Measurements from ENCODE around the gene PPP3CA.
"Not testable (repeated sequence)": the region's sequence is repeated elsewhere in the genome, so short reads cannot be mapped to it uniquely, and the experiment has no call there.

The PPP3CA gene

DNA sequence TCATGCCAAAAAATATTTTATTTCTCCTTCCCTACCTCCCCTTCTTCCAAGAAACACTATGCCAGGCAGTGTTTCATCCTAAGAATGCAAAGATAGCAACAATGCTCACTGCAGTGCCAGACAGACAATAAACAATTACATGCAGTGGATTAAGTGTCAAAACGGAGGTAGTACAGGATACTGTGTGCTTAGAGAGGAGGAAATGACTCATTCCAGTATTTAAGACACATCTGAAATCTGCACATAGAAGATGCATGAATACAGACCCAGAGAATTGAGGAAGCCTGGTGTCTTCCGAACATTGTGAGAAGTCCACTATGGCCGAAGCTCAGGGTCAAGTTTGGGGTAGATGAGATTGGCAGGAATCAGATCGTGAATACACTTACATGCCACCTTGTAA is 326.4 kb downstream of the PPP3CA start:
- DNase-seq (ENCODE audit: low read depth in 2 of 3, low spot score in 2 of 3): no peak

DNA sequence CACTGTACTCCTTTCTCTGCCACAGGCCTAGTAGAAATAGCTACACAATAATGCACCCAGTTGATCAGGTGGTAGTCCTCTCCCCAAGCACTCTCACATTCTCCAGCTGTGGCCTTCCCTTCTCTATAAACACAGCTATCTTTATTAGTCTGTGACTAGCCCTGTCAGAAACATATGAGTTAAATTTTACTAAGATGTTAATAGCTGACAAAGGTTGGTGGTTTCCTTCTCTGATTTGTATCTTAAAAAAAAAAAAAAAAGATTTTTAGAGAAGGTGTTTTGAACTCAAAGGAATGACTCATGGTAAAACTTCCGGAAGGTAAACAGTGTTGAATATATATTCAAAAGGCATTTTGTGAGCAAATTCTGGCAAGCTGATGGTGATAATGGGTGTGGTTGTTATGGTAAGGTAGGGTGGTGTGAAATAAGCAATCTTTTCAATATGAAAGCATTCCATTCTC is 327.4 kb downstream of the PPP3CA start:
- no peak for DNase-seq (ENCODE audit: low read depth in 2 of 3, low spot score in 2 of 3)

DNA sequence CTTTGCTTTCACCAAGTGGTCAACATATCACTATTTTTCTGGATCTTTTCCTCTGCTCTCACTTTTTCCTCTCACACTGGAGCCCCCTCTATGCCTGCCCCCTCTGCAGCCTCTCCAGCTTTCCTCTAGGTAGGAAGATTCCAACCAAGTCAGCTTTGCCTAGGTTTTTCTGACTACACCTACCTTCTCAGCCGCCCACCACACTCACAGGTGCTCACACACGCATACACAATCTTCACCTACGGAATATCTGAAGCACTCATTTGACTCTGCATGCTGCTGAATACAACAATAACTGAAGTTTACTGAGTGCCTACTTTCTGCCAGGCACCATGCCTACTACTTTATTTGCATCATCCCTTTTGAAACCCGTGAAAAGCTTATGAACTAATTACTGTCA is 328.0 kb downstream of the PPP3CA start:
- DNase-seq (ENCODE audit: low read depth in 2 of 3, low spot score in 2 of 3): no peak

DNA sequence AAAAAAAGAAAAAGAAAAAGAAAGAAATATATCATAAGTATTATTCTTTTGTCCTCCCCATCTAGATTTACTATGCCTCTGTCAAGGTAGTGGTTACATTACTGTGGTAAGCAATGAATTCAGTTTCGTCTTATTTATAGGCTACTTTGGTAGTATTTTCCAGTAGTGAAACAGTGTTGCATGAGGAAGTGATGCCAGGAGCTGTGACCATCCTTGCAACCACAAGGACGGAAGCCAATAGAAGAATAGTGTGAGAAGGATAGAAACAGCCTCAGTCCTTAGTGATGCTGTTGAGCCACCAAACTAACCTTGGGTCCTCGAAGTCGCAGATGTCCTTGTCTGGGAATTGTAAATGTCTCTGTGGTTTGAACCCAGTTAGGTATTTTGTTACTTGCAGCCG is 328.5 kb downstream of the PPP3CA start:
- DNase-seq (ENCODE audit: low read depth in 2 of 3, low spot score in 2 of 3): no peak

DNA sequence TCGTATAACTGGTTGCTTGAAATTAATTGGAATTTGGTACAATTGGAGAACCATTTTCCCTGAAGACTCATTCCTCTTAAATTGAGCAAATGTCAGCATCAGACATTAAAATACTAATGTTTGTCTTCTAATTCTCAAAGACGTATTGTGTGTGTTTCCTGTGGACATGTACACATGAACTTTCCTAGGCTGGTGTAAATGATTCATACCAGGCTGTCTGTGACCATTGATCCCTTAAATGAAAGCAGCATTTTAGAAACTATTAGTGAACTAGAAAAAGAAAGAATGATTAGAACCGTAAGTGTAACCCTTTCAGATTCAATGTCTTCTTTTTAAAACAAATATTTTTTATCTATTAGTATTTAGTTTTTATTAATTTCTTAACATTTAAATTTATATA is 332.9 kb downstream of the PPP3CA start:
- no peak for DNase-seq (ENCODE audit: low read depth in 2 of 3, low spot score in 2 of 3)

DNA sequence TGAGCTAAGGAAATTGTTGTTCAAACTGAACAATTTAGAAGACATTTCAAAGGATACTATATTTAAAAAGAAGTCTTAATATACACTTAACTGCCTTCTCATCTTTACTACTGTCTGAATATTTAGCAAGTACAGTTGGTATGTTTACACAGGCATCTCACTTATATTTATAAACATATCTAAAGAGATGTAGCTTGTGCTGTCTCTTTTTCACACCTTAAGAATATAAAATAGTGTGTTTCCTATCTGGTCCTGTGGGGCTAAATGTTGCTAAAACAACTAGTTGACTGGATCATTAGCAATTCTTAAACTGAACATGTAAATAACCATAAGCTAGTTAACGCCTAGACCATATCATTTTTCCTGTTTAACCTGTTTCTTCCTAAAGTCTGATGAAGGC is 336.3 kb downstream of the PPP3CA start:
- no peak for DNase-seq (ENCODE audit: low read depth in 2 of 3, low spot score in 2 of 3)

DNA sequence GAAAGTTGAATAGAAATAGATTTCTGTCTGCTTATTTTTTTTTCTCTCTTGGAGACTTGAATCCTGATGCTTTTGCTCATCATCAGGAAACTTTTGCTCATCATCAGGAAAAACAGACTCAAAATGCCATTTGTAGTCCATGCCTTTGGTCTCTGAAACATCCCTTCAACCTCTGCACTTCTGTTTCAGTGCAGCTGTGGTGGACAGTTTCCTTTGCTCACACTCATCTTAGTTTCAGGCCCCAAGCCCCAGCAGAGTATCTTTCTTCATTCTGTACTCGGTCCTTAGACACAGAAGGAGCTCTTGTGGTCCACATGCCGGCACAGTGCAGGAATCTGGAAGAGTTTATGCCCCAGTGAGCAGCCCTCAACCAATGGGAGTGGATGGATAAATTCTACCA is 337.9 kb downstream of the PPP3CA start:
- no peak for DNase-seq (ENCODE audit: low read depth in 2 of 3, low spot score in 2 of 3)

DNA sequence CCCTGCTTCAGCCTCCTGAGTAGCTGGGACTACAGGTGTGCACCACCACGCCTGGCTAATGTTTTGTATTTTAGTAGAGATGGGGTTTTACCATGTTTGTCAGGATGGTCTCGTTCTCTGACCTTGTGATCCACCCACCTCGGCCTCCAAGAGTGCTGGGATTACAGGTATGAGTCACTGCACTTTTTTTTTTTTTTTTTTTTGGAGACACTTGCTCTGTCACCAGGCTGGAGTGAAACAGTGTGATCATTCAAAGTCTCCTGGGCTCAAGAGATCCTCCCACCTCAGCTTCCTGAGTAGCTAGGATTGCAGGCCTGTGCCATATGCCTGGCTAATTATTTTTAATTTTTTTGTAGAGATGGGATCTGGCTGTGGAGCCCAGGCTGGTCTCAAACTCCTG is 338.8 kb downstream of the PPP3CA start:
- no peak for DNase-seq (ENCODE audit: low read depth in 2 of 3, low spot score in 2 of 3)

DNA sequence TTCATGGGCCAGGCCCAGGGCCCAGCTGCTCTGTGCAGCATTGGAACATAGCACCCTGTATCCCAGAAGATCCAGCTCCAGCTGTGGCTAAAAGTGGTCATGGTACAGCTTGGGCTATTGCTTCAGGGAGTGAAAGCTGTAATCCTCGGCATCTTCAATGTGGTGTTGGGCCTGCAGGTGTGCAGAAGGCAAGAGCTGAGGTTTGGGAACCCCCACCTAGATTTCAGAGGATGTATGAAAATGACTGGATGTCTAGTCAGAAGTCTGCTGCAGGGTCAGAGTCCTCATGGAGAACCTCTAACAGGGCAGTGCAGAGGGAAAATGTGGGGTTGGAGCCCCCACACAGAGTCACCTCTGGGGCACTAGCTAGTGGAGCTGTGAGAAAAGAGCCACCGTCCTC is 341.7 kb downstream of the PPP3CA start:
- DNase-seq (ENCODE audit: low read depth in 2 of 3, low spot score in 2 of 3): no peak

DNA sequence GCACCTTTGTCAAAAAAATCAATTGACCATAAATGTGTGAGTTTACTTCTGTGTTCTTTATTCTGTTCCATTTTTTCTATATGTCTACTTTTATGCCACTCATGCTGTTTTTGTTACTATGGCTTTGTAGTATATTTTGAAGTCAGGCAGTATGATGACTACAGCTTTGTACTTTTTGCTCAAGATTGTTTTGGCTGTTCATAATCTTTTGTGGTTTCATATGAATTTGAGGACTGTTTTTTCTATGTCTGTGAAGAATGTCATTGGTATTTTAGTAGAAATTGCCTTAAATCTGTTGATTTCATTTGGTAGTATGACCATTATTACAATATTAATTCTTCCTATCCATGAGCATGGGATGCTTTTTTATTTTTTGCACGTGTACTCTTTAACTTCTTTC is 346.8 kb downstream of the PPP3CA start:
- DNase-seq (ENCODE audit: low read depth in 2 of 3, low spot score in 2 of 3): no peak

DNA sequence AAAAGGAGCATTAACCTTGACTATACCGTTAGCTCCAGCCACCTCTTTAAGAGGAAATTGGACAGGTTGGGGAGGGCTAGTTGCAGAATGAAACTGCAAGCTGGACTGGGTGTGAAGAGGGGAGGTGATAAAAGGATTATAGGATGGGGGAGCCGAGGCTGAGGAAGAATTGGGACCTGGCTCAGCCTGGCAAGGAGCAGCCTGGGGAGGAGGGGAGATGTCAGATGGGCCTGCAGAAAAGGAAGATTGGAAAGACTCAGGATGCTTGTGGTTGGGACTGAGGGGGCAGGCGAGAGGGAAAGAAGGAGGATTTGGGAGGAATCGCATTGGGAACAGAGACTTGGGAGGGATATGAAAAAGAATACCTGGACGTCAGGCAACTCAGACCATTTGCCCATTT is 351.7 kb downstream of the PPP3CA start:
- DNase-seq (ENCODE audit: low read depth in 2 of 3, low spot score in 2 of 3): no peak

DNA sequence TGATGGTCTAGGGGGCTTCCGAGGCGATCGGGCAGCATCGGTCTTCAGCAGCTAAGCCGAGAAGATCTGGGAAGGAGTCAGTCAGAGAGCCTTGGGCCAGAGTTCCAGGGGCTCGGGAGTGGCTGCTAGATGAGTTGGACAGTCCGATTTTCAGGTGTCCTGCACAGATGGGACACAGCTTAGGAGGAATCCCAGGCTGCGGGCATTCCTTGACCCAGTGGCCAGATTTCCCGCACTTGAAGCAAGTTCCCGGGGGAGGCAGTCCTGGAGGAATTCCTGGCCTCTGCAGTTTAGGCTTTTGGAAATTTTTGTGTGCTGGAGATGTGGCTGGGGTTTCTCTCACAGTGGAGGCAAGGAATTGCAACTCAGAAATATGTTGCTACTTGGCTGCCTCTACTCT is 352.3 kb downstream of the PPP3CA start:
- not testable (repeated sequence) for DNase-seq (ENCODE audit: low read depth in 2 of 3, low spot score in 2 of 3)

DNA sequence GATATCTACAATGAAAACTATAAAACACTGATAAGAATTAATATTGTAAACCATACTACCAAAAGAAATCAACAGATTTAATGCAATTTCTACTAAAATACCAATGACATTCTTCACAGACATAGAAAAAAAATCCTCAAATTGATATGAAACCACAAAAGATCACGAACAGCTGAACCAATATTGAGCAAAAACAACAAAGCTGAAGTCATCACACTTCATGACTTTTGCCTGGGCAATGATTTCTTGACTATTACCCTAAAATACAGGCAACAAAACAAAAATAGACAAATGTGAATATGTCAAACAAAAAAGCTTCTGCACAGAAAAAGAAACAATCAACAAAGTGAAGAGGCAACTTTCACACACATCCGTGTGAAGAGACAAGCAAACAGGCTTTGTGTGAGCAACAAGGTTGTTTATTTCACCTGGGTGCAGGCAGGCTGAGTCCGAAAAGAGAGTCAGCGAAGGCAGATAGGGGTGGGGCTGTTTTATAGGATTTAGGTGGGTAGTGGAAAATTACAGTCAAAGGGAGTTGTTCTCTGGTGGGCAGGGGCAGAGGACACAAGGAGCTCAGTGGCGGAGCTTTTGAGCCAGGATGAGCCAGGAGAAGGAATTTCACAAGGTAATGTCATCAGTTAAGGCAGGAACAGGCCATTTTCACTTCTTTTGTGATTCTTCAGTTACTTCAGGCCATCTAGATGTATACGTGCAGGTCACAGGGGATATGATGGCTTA is 355.8 kb downstream of the PPP3CA start:
- not testable (repeated sequence) for DNase-seq (ENCODE audit: low read depth in 2 of 3, low spot score in 2 of 3)

DNA sequence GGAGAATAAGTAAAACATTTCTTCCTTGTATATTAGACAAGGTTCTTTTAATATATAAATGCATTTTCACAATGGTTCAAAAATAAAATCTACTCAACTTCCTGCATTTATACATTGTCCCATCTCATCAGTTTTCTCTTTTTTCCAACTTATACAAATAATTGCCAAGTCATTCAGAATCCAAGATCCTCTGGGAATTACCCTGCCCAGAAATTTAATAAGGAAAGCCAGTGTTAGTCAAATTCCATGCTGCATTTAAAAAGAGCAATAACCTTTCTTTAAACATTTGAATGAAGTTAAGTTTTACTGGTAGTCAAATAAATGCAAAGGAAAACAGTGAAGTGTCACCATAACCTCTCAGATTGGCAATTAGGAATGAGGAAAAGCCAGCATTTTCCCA is 357.9 kb downstream of the PPP3CA start:
- DNase-seq (ENCODE audit: low read depth in 2 of 3, low spot score in 2 of 3): no peak

DNA sequence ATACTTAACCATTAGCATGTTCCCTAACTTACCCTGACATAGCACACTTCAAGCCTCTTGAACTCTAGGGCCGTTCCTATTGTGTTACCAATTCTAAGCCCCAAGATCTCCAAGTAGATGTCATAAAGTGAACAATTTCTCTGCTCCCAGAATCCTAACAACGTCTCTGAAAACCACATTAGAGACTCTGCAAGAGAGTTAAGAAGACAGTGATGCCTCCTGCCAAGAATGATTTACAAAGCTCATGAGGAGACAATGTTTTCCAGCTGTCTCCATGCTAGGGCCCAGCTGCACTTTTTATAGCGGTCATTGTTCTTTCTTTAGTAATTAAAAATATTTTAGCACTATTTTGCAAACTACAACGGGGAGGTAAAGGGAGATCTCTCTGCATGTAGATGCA is 358.4 kb downstream of the PPP3CA start:
- no peak for DNase-seq (ENCODE audit: low read depth in 2 of 3, low spot score in 2 of 3)

DNA sequence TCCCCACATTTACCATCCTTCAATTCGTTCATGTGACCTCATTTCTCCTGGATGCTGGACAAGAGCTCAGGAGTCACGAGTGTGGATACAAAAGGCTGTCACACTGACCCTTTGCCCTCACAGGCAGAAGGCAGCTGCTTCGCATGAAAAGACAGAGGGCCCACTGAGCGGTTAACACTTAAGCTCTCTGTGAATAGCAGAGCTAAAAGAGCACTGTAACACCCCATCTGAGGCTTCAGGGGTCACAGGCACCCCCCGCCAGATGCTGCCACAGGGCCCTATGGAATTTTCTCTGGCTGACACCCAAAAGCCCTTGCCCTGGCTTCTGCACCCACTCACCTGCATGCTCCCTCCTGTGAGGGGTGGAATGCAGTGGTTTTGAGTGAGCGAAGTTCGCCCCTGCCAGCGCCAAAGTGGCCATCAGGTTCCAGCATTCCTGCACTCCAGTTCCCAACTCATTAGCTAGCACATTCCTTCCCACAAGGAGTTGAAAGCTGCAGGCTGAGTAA is 360.9 kb downstream of the PPP3CA start:
- no peak for DNase-seq (ENCODE audit: low read depth in 2 of 3, low spot score in 2 of 3)

DNA sequence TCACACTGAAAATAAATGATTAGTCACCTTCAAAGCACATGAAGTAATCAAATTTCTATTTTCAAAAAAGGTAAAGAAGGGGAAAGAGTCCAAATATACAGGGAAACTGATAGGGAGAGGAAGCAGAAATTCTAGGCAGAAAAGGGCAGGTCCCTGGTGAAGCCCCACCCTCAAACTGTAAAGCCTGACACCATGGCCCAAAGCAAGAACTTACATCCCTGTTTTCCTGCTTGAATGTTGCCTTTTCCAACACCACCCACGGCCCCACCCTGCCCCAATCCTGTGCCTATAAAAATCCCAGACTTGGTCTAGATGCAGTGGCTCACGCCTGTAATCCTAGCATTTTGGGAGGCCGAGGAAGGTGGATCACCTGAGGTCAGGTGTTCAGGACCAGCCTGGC is 361.8 kb downstream of the PPP3CA start:
- DNase-seq (ENCODE audit: low read depth in 2 of 3, low spot score in 2 of 3): no peak

DNA sequence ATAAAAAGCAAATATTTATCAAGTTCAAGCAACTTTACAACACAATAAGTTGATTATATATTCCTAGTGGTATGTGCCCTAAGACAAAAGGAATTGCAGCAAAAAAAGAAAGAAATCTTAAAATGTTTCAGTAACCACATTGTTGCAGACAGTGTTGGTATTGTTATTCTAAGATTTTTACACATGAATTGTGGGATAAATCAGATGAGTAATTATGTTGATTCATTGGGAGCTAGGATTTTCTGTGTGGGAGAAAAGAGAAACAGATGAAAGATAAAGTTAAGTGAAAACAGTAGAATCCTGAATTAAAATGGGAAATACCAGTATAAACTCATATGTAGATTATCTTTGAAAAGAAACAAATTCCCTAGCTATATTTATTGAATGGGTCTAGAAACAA is 362.4 kb downstream of the PPP3CA start:
- DNase-seq (ENCODE audit: low read depth in 2 of 3, low spot score in 2 of 3): no peak

DNA sequence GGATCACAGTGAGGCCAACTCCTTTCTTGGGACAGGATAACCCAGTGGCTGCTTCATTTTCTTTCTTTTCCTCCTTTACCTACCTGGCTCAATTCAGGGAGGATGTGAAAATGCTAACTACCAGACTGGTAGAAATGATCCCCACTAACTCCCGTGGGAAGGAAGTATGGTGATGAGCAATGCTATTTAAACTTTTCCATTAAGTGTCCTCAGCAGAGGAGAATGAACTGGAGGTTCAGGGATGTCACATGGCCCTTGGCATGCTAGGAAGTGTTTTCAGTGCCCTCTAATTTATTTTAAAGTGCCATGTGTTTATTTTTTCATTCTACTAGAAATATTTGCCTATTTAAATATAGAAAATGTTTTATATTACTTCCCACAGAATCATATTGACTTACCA is 363.9 kb downstream of the PPP3CA start:
- no peak for DNase-seq (ENCODE audit: low read depth in 2 of 3, low spot score in 2 of 3)

DNA sequence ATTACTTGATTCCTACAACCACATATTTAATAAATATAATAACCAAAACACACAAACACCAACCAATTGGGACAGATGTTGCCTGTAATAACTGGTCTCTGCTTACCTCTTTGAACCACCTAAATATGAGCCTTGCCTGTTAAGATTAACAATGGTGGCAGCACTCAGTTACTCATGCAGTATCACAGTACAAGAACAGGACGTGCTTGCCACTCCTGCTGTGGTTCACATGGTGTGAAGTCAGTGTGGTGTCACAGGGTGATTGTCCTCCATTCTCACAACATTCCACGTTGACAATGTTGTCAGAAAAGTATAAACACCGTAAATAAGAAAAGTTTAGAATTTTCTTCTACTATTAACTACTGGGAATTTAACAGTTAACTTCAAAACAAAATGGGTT is 365.0 kb downstream of the PPP3CA start:
- no peak for DNase-seq (ENCODE audit: low read depth in 2 of 3, low spot score in 2 of 3)

DNA sequence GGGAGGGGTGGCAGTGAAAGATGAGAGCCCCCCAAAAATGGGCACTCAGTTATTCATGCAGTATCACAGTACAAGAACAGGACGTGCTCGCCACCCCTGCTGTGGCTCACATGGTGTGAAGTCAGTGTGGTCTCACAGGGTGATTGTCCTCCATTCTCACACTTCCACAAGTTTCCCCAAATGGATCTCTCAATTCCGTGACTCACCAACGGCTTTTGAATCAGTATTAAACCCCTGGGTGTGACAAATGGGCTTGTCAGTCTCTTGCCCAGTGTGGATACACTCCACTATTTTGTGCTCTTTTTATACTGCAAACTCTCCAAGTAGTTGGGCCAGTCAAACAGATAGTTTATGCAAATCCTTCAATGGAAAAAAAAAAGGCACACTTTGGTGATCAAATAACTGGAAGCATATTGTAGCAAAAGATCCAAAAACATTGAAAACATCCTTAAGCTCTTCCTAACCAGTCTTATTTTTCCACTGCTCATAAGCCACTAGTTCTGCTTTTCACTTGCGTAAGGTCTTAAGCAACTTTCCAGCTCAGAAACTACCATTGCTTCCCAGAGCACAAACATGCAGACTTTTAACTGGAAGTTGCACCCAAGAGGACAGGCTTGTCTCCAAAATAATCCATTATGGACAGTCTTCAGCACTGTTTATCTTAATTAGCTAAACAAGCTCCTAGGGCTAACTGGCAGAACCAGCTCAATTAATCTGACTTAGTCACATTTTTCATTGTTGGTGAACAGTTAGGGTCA is 365.7 kb downstream of the PPP3CA start:
- DNase-seq (ENCODE audit: low read depth in 2 of 3, low spot score in 2 of 3): no peak

DNA sequence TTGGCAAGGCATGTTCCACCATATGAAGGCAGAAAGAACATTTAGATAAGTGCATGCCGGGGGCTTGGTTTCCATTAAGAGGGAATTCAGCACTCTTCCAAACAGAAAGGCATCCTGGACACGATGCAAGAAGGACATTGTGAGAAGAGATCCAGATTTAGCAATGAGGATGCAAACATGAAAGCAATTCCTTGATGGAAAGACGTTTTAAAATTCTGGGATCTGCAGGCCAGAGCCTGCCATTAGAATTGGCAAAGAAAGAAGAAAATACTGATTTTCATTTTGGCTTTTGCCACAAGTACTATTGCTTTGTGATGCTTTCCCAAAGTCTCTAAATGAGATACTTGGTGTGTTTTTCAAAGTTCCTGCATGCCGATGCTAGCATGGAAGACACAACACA is 367.6 kb downstream of the PPP3CA start:
- no peak for DNase-seq (ENCODE audit: low read depth in 2 of 3, low spot score in 2 of 3)

Data from activated CD8-positive, alpha-beta memory T cell treated with anti-CD3 and anti-CD28 coated beads for 48 hours (primary cell).